K562 (cell line): ENCODE data around the gene COASY. TPM values are rescaled to one million over a fixed set of nuclear protein-coding genes. Genes with fewer than 3 reads are reported as not detected.
A peak's percentile ranks its signal among the peaks of the same experiment; 100 is the strongest.

Source experiments
- ATAC-seq: fragments of 200-7000 bp; cut with Tn5 transposase; 3 replicates; pipeline ENCODE4 v1.9.1; 2020; ENCODE audit warnings: moderate library complexity
- BruUV-seq: library from RNA; stranded (reverse); fragments of 400-500 nt; replicated peaks from 2 replicates; lab custom pipeline; 2021; lab: Mats Ljungman, UMichigan
- CTCF ChIA-PET: fragments of 300-600 bp; formaldehyde crosslinking; extraction: SDS; loops from one replicate; lab custom pipeline; 2021; ENCODE audit warnings: low intra/inter-chr PET ratio; lab: Yijun Ruan, JAX
- POLR2A ChIA-PET: fragments of 300-600, 350-650 bp; sonication (Branson Sonifier 250); formaldehyde crosslinking; extraction: SDS; loops from one replicate; lab custom pipeline; 2021; ENCODE audit warnings: antibody characterized with exemption, inconsistent platforms; lab: Yijun Ruan, JAX
- DNase-seq, 4 experiments: peaks; one replicate each; pipeline versions ENCODE4 v3.0.0 to v3.0.0-alpha.2; 2011 to 2018; ENCODE audit warnings: low spot score in 3 of 4, mixed read lengths in 3 of 4; ENCODE audit errors: extremely low read depth in 1 of 4
- FAIRE-seq: peaks from 2 replicates; lab custom pipeline; 2011; peaks lifted over from hg19 to GRCh38; lab: Jason Lieb, UNC
- H2AFZ ChIP-seq: 2 replicates; pipeline ENCODE4 v1.6.0; 2011; ENCODE audit warnings: low read depth, low read length, control low read depth, inconsistent platforms
- H3K27ac ChIP-seq: fragments of 200-600 bp; 3 replicates; pipeline ENCODE4 v1.8.0; 2011; ENCODE audit warnings: low read depth, mild to moderate bottlenecking, control low read depth, inconsistent platforms, low read length, moderate library complexity, mixed read lengths; ENCODE audit errors: extremely low read depth
- H3K27me3 ChIP-seq, 2 experiments: fragments of 300-600 bp in 1 of 2; 2 replicates in 1 of 2; 3 replicates in 1 of 2; pipeline versions ENCODE4 v1.6.0 to v1.8.0; 2011; ENCODE audit warnings: inconsistent platforms in 2 of 2, low read length in 2 of 2, mild to moderate bottlenecking in 1 of 2, mixed read lengths in 1 of 2, moderate library complexity in 1 of 2; ENCODE audit not compliant: control insufficient read depth in 2 of 2, insufficient read depth in 2 of 2
- H3K36me3 ChIP-seq: fragments of 300-600 bp; 3 replicates; pipeline ENCODE4 v1.8.0; 2011; ENCODE audit warnings: mild to moderate bottlenecking, low read length, inconsistent platforms; ENCODE audit not compliant: control insufficient read depth, insufficient read depth
- H3K4me1 ChIP-seq, 2 experiments: fragments of 200-600 bp in 1 of 2; replicated peaks in 1 of 2; 2 replicates in 1 of 2; 3 replicates in 1 of 2; pipeline versions ENCODE4 v1.5.1 to v1.8.0; 2011; ENCODE audit warnings: inconsistent platforms in 2 of 2, low read length in 2 of 2, mild to moderate bottlenecking in 1 of 2, mixed read lengths in 1 of 2, moderate library complexity in 1 of 2; ENCODE audit not compliant: control insufficient read depth in 2 of 2, insufficient read depth in 2 of 2
- H3K4me2 ChIP-seq: 2 replicates; pipeline ENCODE4 v1.6.1; 2011; ENCODE audit warnings: low read length, control low read depth, inconsistent platforms, mixed read lengths; ENCODE audit not compliant: insufficient read depth
- H3K4me3 ChIP-seq: fragments of 200-600 bp; sonication (generic), shearing (Covaris generic); 2 replicates; pipeline ENCODE4 v1.5.1; 2016; ENCODE audit warnings: control low read depth, inconsistent platforms
- H3K79me2 ChIP-seq: fragments of 200-600 bp; 3 replicates; pipeline ENCODE4 v1.8.0; 2011; ENCODE audit warnings: low read length, inconsistent platforms; ENCODE audit not compliant: control insufficient read depth, insufficient read depth
- H3K9ac ChIP-seq, 2 experiments: 2 replicates each; pipeline versions ENCODE4 v1.6.0 to v1.6.1; 2011; ENCODE audit warnings: low read depth in 2 of 2, low read length in 2 of 2, control low read depth in 1 of 2, inconsistent platforms in 1 of 2, mild to moderate bottlenecking in 1 of 2, mixed read lengths in 1 of 2; ENCODE audit not compliant: insufficient read depth in 1 of 2
- H3K9me1 ChIP-seq: one replicate; pipeline ENCODE4 v1.6.0; 2011; ENCODE audit warnings: inconsistent platforms, mild to moderate bottlenecking, low read length, moderate library complexity; ENCODE audit not compliant: control insufficient read depth, insufficient read depth
- H3K9me3 ChIP-seq: replicated peaks from 2 replicates; pipeline ENCODE4 v1.5.1; 2011; ENCODE audit warnings: low read depth, low read length, inconsistent platforms; ENCODE audit not compliant: control insufficient read depth, insufficient read depth
- H4K20me1 ChIP-seq: replicated peaks from 2 replicates; pipeline ENCODE4 v1.6.1; 2011; ENCODE audit warnings: low read length, inconsistent platforms, mixed read lengths; ENCODE audit not compliant: control insufficient read depth, insufficient read depth
- KDM5B ChIP-seq: fragments of 200-600 bp; sonication (generic); IDR thresholded peaks from 2 replicates; pipeline ENCODE4 v1.6.1; 2012; ENCODE audit warnings: low read depth, mild to moderate bottlenecking, moderate library complexity, low read length, control low read depth, inconsistent platforms; ENCODE audit not compliant: insufficient replicate concordance
- LCOR ChIP-seq: sonication (generic); formaldehyde crosslinking; IDR thresholded peaks from 2 replicates; pipeline ENCODE4 v1.8.0; 2022; ENCODE audit warnings: mild to moderate bottlenecking, missing genetic modification reagents
- NCOA1 ChIP-seq: fragments of 450-650 bp; IDR thresholded peaks from 2 replicates; pipeline ENCODE4 v1.6.1; 2016; ENCODE audit warnings: low read depth
- POLR2G ChIP-seq: fragments of 200-400 bp; formaldehyde crosslinking; IDR thresholded peaks from 2 replicates; pipeline ENCODE4 v1.6.1; 2017; ENCODE audit warnings: low read depth, mild to moderate bottlenecking, antibody characterized with exemption, low read length, moderate library complexity
- RBFOX2 ChIP-seq: fragments of 200-400 bp; formaldehyde crosslinking; IDR thresholded peaks from 2 replicates; pipeline ENCODE4 v1.6.1; 2017; ENCODE audit warnings: low read depth, mild to moderate bottlenecking, low read length, moderate library complexity
- SIX5 ChIP-seq, 2 experiments: IDR thresholded peaks; 2 replicates each; pipeline ENCODE4 v1.6.1; 2011; ENCODE audit warnings: low read length in 2 of 2, borderline replicate concordance in 1 of 2, low read depth in 1 of 2, mild to moderate bottlenecking in 1 of 2, moderate library complexity in 1 of 2; ENCODE audit not compliant: insufficient read depth in 1 of 2
- XRCC3 ChIP-seq: fragments of 450-650 bp; IDR thresholded peaks from 2 replicates; pipeline ENCODE4 v1.6.1; 2017; ENCODE audit warnings: mild to moderate bottlenecking, moderate library complexity
- YBX1 ChIP-seq: fragments of 450-650 bp; IDR thresholded peaks from 2 replicates; pipeline ENCODE4 v1.7.1; 2016; ENCODE audit warnings: mild to moderate bottlenecking
- ZNF561 ChIP-seq: fragments of 450-650 bp; formaldehyde crosslinking; conservative IDR thresholded peaks from 2 replicates; pipeline ENCODE4 v1.4.0; 2020; ENCODE audit warnings: mild to moderate bottlenecking, moderate library complexity
- WGBS: fragments of 100-300 bp; shearing (Covaris generic); methylation state at CpG from one replicate; pipeline ENCODE4 v1.1.6; 2016; ENCODE audit warnings: low coverage, mixed read lengths; ENCODE audit not compliant: insufficient coverage; ENCODE audit errors: missing lambda C conversion rate; 5-methylcytosine and 5-hydroxymethylcytosine counted together
- in situ Hi-C: fragments of 300-500 bp; cut with MboI; formaldehyde crosslinking; loops from 4 replicates; pipeline ENCODE4 v1.15.0; 2018; ENCODE audit warnings: inconsistent platforms, mixed read lengths
- intact Hi-C: fragments of 100-400 bp; cut with micrococcal nuclease; formaldehyde crosslinking; loops from 2 replicates; pipeline ENCODE4 v1.14.2; 2022
- polyA plus RNA-seq, 8 experiments: library from polyadenylated mRNA; depleted of rRNA in 4 of 8; stranded (reverse) in 5 of 8; unstranded in 3 of 8; fragments of >200 nt; fragmentation: Nextera tagmentation in 2 of 8; fragmentation: Illumina TruSeq in 1 of 8; extraction: Ambion mirVana in 2 of 8; extraction: Trizol in 1 of 8; gene quantifications; 2 replicates each; pipeline versions ENCODE4 v1.2.1 to v1.2.3, GENCODE V29; 2011 to 2014; ENCODE audit warnings: inconsistent platforms in 1 of 8, missing spikeins in 1 of 8
- total RNA-seq, 7 experiments: library from RNA; depleted of rRNA in 6 of 7; stranded (reverse); fragments of >200 nt in 6 of 7; fragmentation: Illumina TruSeq in 2 of 7; extraction: Trizol in 2 of 7; gene quantifications; 2 replicates each; pipeline versions ENCODE4 v1.2.1 to v1.2.3, GENCODE V29; 2011 to 2021; ENCODE audit warnings: low replicate concordance in 1 of 7
- TF ChIP-seq, protein P1 (sequence below), 2 experiments: IDR thresholded peaks; 2 replicates each; pipeline ENCODE4 v1.6.1; 2012; ENCODE audit warnings: improper control_type of control experiment in 2 of 2, low read depth in 2 of 2, low read length in 2 of 2, borderline replicate concordance in 1 of 2

The COASY gene
- total and polyA plus RNA-seq, 9 of the 15 experiments (the other 6 are each of a cell fraction or from before 2014, with no cell fraction given), result 25.4 to 175 (median 62.3) TPM

DNA sequence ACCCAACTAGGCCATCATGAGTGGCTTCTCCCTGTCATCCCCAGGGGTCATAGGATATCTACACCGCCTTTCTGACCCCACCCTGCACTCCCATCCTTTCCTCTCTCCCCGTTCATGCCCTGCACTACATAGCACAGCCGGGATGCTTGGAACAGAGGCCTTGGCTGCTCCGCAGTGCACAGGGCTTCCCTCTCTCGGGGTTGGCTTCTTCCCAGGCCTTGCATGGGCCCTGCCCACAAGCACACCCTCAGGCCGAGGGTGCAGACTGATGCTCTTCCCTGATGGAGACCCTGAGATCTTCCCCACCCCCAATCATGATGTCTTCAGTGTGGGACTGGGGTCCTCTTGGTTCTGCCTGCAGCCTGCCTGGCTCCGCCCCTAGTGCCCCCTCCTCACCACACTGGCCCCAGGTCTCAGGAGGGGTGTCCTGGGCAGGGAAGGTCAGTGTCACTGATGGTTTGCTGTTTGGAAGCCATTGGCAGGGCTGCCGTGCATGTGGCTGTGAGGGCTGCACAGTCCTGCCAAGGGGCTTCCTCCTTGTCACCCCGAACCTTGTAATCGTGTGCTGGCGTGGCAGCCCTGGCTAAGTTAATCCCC lies 40.2 kb upstream of the COASY start:
- FAIRE-seq (no peak), DNase-seq (peak in 1 of 4 experiments; percentile 12), ATAC-seq (no peak)
- 0 out of 2 replicates have a peak, but pooled peaks have one; percentile 5 for TF ChIP-seq RBFOX2
- no peak for TF ChIP-seq LCOR (CRISPR knock-in tag)
- peak; percentile 49; the same call in 1 of the 2 replicates for TF ChIP-seq POLR2G
- peaks cover 41 to 64% of the 10 kb centered on the region in 2 experiments for H3K4me1 ChIP-seq
- H2AFZ ChIP-seq, result no peak overlapping the region
- peaks cover 60% of the 10 kb centered on the region for H3K36me3 ChIP-seq
- BruUV-seq, result no TSS peak
- H3K4me3 ChIP-seq, result no peak overlapping the region
- CTCF ChIA-PET, result no interaction called here
- H3K27ac ChIP-seq, result no peak overlapping the region; the same call in 2 of the 3 replicates
- no peak overlapping the region for H3K4me2 ChIP-seq
- 0 out of 4 replicates have a peak overlapping the region, but pooled peaks of 1 of the 2 experiments have one; percentile 19 for H3K9ac ChIP-seq
- no peaks in the 10 kb centered on the region for H4K20me1 ChIP-seq
- H3K9me3 ChIP-seq, result no peaks in the 10 kb centered on the region
- POLR2A ChIA-PET, result interaction anchor here (0.8 kb wide), 1 partner anchor 209 kb away, joined by 4 read pairs; no protein-coding TSS in a partner anchor
- peaks cover 8% of the 10 kb centered on the region; the same call in 1 of the 3 replicates for H3K79me2 ChIP-seq
- WGBS, result 98% methylated on average over 10 of the region's 11 CpGs
- in situ Hi-C loops (no loop called here), intact Hi-C loops (no loop called here)
- H3K9me1 ChIP-seq, result peaks cover 7% of the 10 kb centered on the region
- no peaks in the 10 kb centered on the region for H3K27me3 ChIP-seq

DNA sequence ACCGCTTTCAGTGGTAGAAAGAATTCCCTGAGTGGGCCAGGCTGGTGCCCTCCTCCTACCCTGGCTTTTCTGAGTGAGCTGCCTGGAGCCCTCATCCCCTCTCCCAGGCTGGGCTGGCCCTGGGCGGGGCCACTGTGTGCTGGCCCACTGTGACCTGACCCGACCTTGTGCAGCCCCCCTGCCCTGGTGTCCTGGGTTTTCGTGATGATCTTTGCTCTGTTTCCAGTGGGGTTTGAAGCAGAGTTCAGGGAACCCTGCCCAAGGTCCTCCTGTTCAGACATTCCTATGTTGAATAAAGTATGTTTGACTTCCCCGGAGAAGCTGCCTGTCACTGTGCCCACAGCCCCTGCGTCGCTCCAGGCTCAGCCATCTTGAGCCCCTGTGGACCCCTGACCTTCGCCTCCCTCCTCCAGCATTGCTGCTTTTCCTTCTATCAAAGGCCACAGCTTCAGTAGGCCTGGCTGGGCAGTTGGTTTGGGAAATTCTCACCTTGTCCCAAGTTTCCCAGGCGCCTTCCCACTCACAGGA lies 39.6 kb upstream of the COASY start:
- H3K9me1 ChIP-seq, result peaks cover 7% of the 10 kb centered on the region
- POLR2A ChIA-PET, result no interaction called here
- DNase-seq, result no peak
- no peaks in the 10 kb centered on the region for H3K27me3 ChIP-seq
- in situ Hi-C loops (no loop called here), intact Hi-C loops (no loop called here)
- H4K20me1 ChIP-seq, result no peaks in the 10 kb centered on the region
- no peaks in the 10 kb centered on the region for H3K9me3 ChIP-seq
- CTCF ChIA-PET, result no interaction called here
- no peak for ATAC-seq
- H3K27ac ChIP-seq, result no peak overlapping the region; the same call in 2 of the 3 replicates
- WGBS, result 88% methylated on average over 6 of the region's 9 CpGs
- TF ChIP-seq SIX5 (IDR thresholded peaks at IDR 0.05; ENCODE audit: borderline replicate concordance in 1 of 2, insufficient read depth in 1 of 2, low read depth in 1 of 2, low read length in 2 of 2), result no peak
- TF ChIP-seq KDM5B, result no peak
- no peak for TF ChIP-seq XRCC3
- no peak for TF ChIP-seq NCOA1
- TF ChIP-seq, protein P1, sequence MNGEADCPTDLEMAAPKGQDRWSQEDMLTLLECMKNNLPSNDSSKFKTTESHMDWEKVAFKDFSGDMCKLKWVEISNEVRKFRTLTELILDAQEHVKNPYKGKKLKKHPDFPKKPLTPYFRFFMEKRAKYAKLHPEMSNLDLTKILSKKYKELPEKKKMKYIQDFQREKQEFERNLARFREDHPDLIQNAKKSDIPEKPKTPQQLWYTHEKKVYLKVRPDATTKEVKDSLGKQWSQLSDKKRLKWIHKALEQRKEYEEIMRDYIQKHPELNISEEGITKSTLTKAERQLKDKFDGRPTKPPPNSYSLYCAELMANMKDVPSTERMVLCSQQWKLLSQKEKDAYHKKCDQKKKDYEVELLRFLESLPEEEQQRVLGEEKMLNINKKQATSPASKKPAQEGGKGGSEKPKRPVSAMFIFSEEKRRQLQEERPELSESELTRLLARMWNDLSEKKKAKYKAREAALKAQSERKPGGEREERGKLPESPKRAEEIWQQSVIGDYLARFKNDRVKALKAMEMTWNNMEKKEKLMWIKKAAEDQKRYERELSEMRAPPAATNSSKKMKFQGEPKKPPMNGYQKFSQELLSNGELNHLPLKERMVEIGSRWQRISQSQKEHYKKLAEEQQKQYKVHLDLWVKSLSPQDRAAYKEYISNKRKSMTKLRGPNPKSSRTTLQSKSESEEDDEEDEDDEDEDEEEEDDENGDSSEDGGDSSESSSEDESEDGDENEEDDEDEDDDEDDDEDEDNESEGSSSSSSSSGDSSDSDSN (IDR thresholded peaks at IDR 0.05; ENCODE audit: borderline replicate concordance in 1 of 2, low read depth in 2 of 2, low read length in 2 of 2), result no peak
- TF ChIP-seq ZNF561 (CRISPR knock-in tag), result no peak
- no peak for TF ChIP-seq YBX1
- 0 out of 2 replicates have a peak, but pooled peaks have one; percentile 13 for TF ChIP-seq POLR2G
- TF ChIP-seq, all 486 proteins: peak for 1
- Histone ChIP-seq H3K36me3 (peaks cover 54% of the 10 kb centered on the region), H3K9ac (peak overlapping the region in 1 of 2 experiments; percentile 62; a peak in 1 of 4 replicates), H3K4me1 (peaks cover 40 to 63% of the 10 kb centered on the region in 2 experiments), H2AFZ (no peak overlapping the region), H3K4me3 (no peak overlapping the region), H3K4me2 (no peak overlapping the region), H3K79me2 (peaks cover 8% of the 10 kb centered on the region; the same call in 1 of the 3 replicates)
- FAIRE-seq, result no peak
- no TSS peak for BruUV-seq
